GM20000 (cell line): ENCODE measurements around the gene WDR7.

ENCODE experiments used
- DNase-seq: peaks from one replicate; pipeline ENCODE4 v3.0.0; 2012; ENCODE audit warnings: low spot score
- TF ChIP-seq, protein P1 (sequence below): IDR thresholded peaks from 2 replicates; pipeline ENCODE4 v1.5.1; 2012; ENCODE audit warnings: mild to moderate bottlenecking, control low read depth; ENCODE audit errors: extremely low read depth, missing control alignments

WDR7 gene

DNA sequence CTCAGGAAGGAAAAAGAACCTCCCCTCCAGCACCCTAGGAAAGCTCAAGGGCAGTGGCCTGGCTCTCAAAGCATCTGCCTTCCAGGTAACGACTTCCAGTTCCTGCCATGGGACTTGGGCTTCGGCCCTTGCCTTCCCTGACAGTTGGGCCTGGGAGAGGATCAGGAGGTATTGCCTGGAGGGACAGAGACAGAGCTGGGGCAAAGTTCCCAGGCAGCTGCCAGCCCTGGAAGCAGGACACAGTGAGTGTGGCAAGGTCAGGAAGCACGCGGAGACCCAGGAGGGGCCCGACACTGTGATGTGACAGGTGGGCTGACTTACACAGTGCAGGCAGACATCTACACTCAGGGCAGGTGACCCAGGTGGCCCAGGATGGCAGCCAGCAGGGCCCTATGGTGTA is 408.2 kb downstream of the WDR7 start:
- TF ChIP-seq, protein P1, sequence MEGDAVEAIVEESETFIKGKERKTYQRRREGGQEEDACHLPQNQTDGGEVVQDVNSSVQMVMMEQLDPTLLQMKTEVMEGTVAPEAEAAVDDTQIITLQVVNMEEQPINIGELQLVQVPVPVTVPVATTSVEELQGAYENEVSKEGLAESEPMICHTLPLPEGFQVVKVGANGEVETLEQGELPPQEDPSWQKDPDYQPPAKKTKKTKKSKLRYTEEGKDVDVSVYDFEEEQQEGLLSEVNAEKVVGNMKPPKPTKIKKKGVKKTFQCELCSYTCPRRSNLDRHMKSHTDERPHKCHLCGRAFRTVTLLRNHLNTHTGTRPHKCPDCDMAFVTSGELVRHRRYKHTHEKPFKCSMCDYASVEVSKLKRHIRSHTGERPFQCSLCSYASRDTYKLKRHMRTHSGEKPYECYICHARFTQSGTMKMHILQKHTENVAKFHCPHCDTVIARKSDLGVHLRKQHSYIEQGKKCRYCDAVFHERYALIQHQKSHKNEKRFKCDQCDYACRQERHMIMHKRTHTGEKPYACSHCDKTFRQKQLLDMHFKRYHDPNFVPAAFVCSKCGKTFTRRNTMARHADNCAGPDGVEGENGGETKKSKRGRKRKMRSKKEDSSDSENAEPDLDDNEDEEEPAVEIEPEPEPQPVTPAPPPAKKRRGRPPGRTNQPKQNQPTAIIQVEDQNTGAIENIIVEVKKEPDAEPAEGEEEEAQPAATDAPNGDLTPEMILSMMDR, result no peak
- no peak for DNase-seq

DNA sequence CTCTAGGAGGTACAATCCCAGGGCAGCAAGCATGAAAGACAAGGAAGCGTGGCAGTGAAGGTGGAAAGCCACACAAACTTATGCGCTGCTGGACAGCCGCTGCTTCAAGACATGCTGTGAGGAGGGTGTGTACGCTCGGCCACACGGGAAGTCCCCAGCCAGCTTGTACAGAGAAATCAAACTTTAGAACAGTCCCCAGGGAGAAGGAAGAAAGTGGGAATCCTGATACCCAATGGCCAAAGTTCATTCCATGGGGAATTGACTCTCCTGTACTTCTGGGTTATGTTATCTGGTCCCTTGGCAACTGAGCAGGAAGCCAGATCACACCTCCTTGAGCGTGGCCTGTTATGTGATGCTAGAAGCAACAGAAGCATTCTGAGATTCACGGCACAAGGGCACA is 409.7 kb downstream of the WDR7 start:
- TF ChIP-seq, protein P1, result no peak
- DNase-seq, result no peak

DNA sequence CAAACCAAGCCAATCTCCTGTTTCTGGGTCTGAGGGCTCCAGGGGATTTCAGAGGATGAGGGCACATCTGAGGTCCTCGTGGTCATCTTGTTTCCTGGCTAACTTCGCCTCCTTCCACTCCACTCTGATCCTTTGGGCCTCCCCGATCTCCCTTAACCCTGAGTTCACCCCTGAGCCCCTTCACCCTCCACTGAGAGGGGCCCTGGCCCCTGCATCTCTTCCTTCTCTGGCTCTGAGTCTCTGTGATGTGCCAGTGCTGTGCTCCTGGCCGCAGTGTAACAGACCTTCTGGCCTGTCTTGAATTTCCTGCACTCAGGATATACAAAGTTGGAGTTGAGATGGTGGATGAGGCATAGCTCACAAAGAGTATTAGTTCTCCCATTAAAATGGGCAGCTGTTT is 411.0 kb downstream of the WDR7 start:
- no peak for DNase-seq
- TF ChIP-seq, protein P1, result no peak

DNA sequence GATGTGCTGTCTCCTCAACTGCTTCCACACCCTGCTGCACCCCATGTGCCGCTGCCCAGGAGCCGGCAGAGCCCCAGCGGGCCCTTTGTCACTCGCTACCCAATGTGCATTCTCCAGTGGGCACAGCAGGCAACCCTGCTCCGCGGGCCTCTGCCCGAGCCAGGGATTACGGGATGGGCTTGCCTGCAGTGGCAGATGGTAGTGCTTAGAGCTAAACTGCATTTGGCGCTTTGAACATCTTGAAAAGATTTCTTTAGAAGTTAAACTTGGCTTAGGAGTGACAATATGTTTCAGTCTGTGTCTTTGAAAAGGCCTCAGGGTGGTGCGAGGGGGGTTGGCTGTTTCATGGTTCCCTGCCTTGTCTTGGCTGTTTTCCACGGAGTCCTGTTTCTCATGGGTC is 411.7 kb downstream of the WDR7 start:
- TF ChIP-seq, protein P1, result no peak
- no peak for DNase-seq

DNA sequence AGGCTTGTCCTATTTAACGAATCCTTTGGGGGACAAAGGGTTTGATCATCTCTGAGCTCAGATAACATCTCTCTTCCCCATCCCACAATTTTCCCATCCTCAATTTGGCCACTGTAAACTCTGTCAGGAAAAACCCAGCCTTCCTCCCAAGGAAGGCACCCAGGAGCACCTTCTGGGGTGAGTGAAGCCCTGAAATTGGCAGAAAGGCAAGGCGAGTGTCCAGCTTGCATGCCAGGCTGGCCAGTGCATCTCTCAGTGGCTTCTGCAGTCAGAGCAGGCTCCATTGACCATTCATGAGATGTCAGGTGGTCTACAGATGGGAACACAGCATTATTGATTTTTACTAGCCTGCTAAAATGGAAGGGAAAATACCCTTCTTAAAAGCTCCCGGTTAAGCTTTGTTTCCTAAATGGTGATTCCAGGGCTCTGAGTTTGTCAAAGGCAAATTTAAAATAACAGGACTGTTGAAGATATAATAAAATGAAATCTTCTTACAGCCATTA is 412.5 kb downstream of the WDR7 start:
- TF ChIP-seq, protein P1, result no peak
- no peak for DNase-seq

DNA sequence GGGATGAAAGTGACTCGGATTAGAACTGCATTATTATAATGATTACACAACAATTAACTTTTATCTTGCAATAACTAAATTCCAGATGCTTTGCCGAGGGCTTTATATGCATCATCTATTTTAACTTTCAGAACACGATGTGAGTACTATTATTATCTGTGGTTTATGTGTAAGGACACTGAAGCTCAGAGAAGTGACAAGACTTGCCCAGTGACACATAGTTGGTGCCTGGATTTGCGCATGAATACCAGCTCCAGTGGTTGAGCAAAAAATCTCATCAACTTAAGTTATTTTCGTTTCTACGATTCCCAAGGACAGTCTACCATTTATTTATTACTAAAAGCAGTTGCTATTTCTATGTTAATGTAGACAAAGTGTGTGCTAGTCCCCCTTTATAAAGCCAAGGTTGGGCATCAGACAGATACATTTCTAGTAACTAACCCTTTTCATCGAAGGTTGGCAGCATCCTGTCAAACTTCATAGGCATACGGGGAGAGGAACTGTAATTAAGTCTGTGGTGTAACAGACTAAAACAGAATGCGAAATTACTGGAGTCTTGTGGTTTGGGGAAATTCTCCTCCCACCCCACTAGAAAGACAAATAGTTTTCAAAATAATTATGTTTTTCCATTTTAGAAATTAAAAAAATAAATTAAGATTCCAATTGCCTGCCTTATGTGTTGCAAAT is 422.5 kb downstream of the WDR7 start:
- DNase-seq, result no peak

DNA sequence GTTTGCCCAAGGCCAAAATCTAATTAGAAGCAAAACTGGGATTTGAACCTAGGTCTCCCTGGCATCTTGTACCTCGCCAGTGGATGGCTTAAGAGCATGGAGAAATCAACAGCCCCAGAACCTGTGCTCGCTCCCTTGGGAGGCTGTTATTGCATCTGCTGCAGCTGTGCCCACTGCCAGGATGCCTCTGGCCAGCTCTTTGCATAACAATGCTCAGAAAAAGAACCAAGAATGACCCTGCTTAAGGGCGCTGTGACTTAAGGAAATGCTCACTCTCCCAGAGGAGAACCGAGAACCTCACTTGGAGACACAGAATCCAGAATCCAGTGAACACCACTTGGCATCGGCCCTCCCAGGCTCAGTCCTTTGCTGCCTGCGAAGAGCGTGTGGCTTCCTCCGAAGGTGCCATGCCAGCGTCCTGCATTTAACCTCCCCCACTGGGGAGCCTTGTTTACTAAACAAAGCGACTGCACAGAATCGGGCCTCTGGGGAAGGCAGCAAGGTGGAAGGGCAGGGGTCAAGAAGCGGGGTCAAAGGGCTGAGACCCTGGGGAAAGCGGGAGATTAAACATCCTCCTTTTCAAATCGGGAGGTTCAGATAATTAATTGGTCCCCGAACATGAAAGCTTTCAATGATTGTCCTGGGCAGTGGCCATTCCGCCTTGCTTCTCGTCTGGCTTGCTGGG is 424.7 kb downstream of the WDR7 start:
- DNase-seq, result no peak
- TF ChIP-seq, protein P1, result no peak

More for the DNA sequence above, 422.5 kb downstream of the WDR7 start:
- TF ChIP-seq, protein P1, result no peak
